OCI-LY1 (cell line): ENCODE results near the gene PSME4.

Experiments
- H2AFZ ChIP-seq: fragments of 200-600 bp; sonication (generic), shearing (Covaris generic); 2 replicates; pipeline ENCODE4 v1.6.0; 2014; ENCODE audit warnings: antibody characterized with exemption, mild to moderate bottlenecking, low read length
- H3F3A ChIP-seq: fragments of 200-600 bp; sonication (generic), shearing (Covaris generic); 2 replicates; pipeline ENCODE4 v1.6.0; 2014; ENCODE audit warnings: mild to moderate bottlenecking, antibody characterized with exemption, low read length, moderate library complexity; ENCODE audit not compliant: insufficient read depth
- H3K27ac ChIP-seq: fragments of 200-600 bp; sonication (generic); 2 replicates; pipeline ENCODE4 v1.5.1; 2014; ENCODE audit warnings: low read length, mixed run types, mild to moderate bottlenecking, low read depth; ENCODE audit not compliant: poor library complexity, severe bottlenecking
- H3K27me3 ChIP-seq: fragments of 200-600 bp; sonication (generic); 2 replicates; pipeline ENCODE4 v1.6.0; 2014; ENCODE audit warnings: antibody characterized with exemption, mild to moderate bottlenecking, low read length, moderate library complexity; ENCODE audit not compliant: insufficient read depth
- H3K36me3 ChIP-seq: fragments of 200-600 bp; sonication (generic); 2 replicates; pipeline ENCODE4 v1.6.1; 2014; ENCODE audit warnings: mild to moderate bottlenecking, antibody characterized with exemption, low read length, moderate library complexity, mixed read lengths; ENCODE audit not compliant: insufficient read depth
- H3K4me1 ChIP-seq: fragments of 200-600 bp; sonication (generic); 2 replicates; pipeline ENCODE4 v1.5.1; 2014; ENCODE audit warnings: mild to moderate bottlenecking, low read length, moderate library complexity; ENCODE audit not compliant: insufficient read depth, severe bottlenecking
- H3K4me2 ChIP-seq: fragments of 200-600 bp; sonication (generic), shearing (Covaris generic); 2 replicates; pipeline ENCODE4 v1.6.1; 2014; ENCODE audit warnings: low read length
- H3K4me3 ChIP-seq: fragments of 200-600 bp; sonication (generic); 2 replicates; pipeline ENCODE4 v1.5.1; 2014; ENCODE audit warnings: low read length, low read depth, mild to moderate bottlenecking, mixed read lengths; ENCODE audit not compliant: poor library complexity, severe bottlenecking
- H3K79me2 ChIP-seq: fragments of 200-600 bp; shearing (Covaris generic); 2 replicates; pipeline ENCODE4 v1.6.1; 2016; ENCODE audit warnings: mixed run types, low read length, mixed read lengths; ENCODE audit not compliant: insufficient read depth
- H3K9ac ChIP-seq: fragments of 200-600 bp; sonication (generic), shearing (Covaris generic); 2 replicates; pipeline ENCODE4 v1.6.1; 2014; ENCODE audit warnings: mild to moderate bottlenecking, low read length, mixed read lengths
- H3K9me2 ChIP-seq: fragments of 200-600 bp; sonication (generic), shearing (Covaris generic); 2 replicates; pipeline ENCODE4 v1.6.1; 2014; ENCODE audit warnings: low read depth, mild to moderate bottlenecking, low read length, mixed read lengths
- H3K9me3 ChIP-seq: fragments of 200-600 bp; shearing (Covaris generic); 2 replicates; pipeline ENCODE4 v1.6.1; 2014; ENCODE audit warnings: low read length, mixed read lengths
- H4K20me1 ChIP-seq: fragments of 200-600 bp; sonication (generic), shearing (Covaris generic); 2 replicates; pipeline ENCODE4 v1.6.0; 2016; ENCODE audit warnings: mild to moderate bottlenecking, low read length; ENCODE audit not compliant: insufficient read depth
- CTCF ChIP-seq: fragments of 200-600 bp; sonication (generic), shearing (Covaris generic); IDR thresholded peaks from 2 replicates; pipeline ENCODE4 v1.5.1; 2017; ENCODE audit warnings: mild to moderate bottlenecking, antibody characterized with exemption, low read length, moderate library complexity, mixed read lengths
- EZH2 ChIP-seq: fragments of 200-600 bp; sonication (generic), shearing (Covaris generic); IDR thresholded peaks from 2 replicates; pipeline ENCODE4 v1.8.0; 2017; ENCODE audit warnings: borderline replicate concordance, mixed run types, mild to moderate bottlenecking, antibody characterized with exemption, low read length, moderate library complexity, mixed read lengths

The PSME4 gene

GRCh38 chr2:53911434-53912189 is 59.2 kb downstream of the PSME4 start:
- no peaks in the 10 kb centered on the region for H3K4me1 ChIP-seq
- no peak overlapping the region for H3K9ac ChIP-seq
- H4K20me1 ChIP-seq, result no peaks in the 10 kb centered on the region
- no peak overlapping the region for H3K27ac ChIP-seq
- no peaks in the 10 kb centered on the region for H3K9me3 ChIP-seq
- no peak for TF ChIP-seq CTCF
- no peak for TF ChIP-seq EZH2
- H3K4me3 ChIP-seq, result no peak overlapping the region
- H3K36me3 ChIP-seq, result peaks cover 80% of the 10 kb centered on the region
- H3K4me2 ChIP-seq, result no peak overlapping the region
- no peaks in the 10 kb centered on the region for H3K9me2 ChIP-seq
- no peaks in the 10 kb centered on the region for H3F3A ChIP-seq
- no peaks in the 10 kb centered on the region for H3K27me3 ChIP-seq
- no peak overlapping the region for H2AFZ ChIP-seq
- no peaks in the 10 kb centered on the region for H3K79me2 ChIP-seq

- H3K9ac ChIP-seq, result no peak overlapping the region
- no peaks in the 10 kb centered on the region for H3K79me2 ChIP-seq
- no peak overlapping the region for H2AFZ ChIP-seq
- no peak for TF ChIP-seq EZH2
- TF ChIP-seq CTCF, result no peak
- peaks cover 83% of the 10 kb centered on the region for H3K36me3 ChIP-seq
- H3K4me2 ChIP-seq, result no peak overlapping the region
- H3K9me2 ChIP-seq, result no peaks in the 10 kb centered on the region
- no peak overlapping the region for H3K27ac ChIP-seq
- no peaks in the 10 kb centered on the region for H3K27me3 ChIP-seq
- no peak overlapping the region for H3K4me3 ChIP-seq
- no peaks in the 10 kb centered on the region for H4K20me1 ChIP-seq
- H3K9me3 ChIP-seq, result no peaks in the 10 kb centered on the region
- H3K4me1 ChIP-seq, result no peaks in the 10 kb centered on the region
- H3F3A ChIP-seq, result no peaks in the 10 kb centered on the region
Observed at GRCh38 chr2:53907582-53907981, 63.2 kb downstream of the PSME4 start.

- H3K9ac ChIP-seq, result no peak overlapping the region
- H3F3A ChIP-seq, result no peaks in the 10 kb centered on the region
- H3K9me3 ChIP-seq, result no peaks in the 10 kb centered on the region
- H4K20me1 ChIP-seq, result no peaks in the 10 kb centered on the region
- H3K36me3 ChIP-seq, result peaks cover 94% of the 10 kb centered on the region
- H3K4me2 ChIP-seq, result no peak overlapping the region
- H3K27ac ChIP-seq, result no peak overlapping the region
- H3K27me3 ChIP-seq, result no peaks in the 10 kb centered on the region
- H3K79me2 ChIP-seq, result no peaks in the 10 kb centered on the region
- H3K9me2 ChIP-seq, result no peaks in the 10 kb centered on the region
- no peak overlapping the region for H3K4me3 ChIP-seq
- no peak overlapping the region for H2AFZ ChIP-seq
- H3K4me1 ChIP-seq, result no peaks in the 10 kb centered on the region
- TF ChIP-seq CTCF (no peak), EZH2 (no peak)
Observed at GRCh38 chr2:53905396-53905795, 65.4 kb downstream of the PSME4 start.
